Inferior parietal cortex (tissue), 1 donor: ENCODE results near the gene OR4K5.
"Not testable (repeated sequence)": the region's sequence is repeated elsewhere in the genome, so short reads cannot be mapped to it uniquely, and the experiment has no call there.

Source experiments
- DNase-seq: peaks from one replicate; pipeline ENCODE4 v3.0.0-alpha.2; 2016; ENCODE audit errors: extremely low spot score

Gene OR4K5

GRCh38 chr14:19920021-19920657, at the start of gene OR4K5:
Gene OR4K5 (plus strand): TSS chr14:19920607. CDS start chr14:19920607, 0 bp downstream.
- no peak for DNase-seq

- no peak for DNase-seq
Measured at GRCh38 chr14:19873178-19873577, 47.2 kb upstream of the OR4K5 start.

- no peak for DNase-seq
Measured at GRCh38 chr14:19874842-19875241, 45.6 kb upstream of the OR4K5 start, which contains the start of gene OR4K2. Gene OR4K2 (plus strand): TSS chr14:19875142. CDS start chr14:19876268, 1,126 bp downstream.

GRCh38 chr14:19878029-19878642, 42.3 kb upstream of the OR4K5 start:
- DNase-seq = peak; percentile 40

- DNase-seq = no peak
Measured at GRCh38 chr14:19895282-19895681, 25.1 kb upstream of the OR4K5 start.

GRCh38 chr14:19900999-19901398, 19.4 kb upstream of the OR4K5 start:
- no peak for DNase-seq

- DNase-seq = no peak
Measured at GRCh38 chr14:19902409-19902808, 18.0 kb upstream of the OR4K5 start.

- DNase-seq = no peak
Measured at GRCh38 chr14:19906665-19907064, 13.7 kb upstream of the OR4K5 start.

- DNase-seq = no peak
Measured at GRCh38 chr14:19911114-19911513, 9.3 kb upstream of the OR4K5 start.

GRCh38 chr14:19917243-19917642, 3.2 kb upstream of the OR4K5 start:
- DNase-seq = no peak

- no peak for DNase-seq
Measured at GRCh38 chr14:19917955-19918518, 2.4 kb upstream of the OR4K5 start.

- no peak for DNase-seq
Measured at GRCh38 chr14:19918553-19919264, 1.7 kb upstream of the OR4K5 start.

- DNase-seq = no peak
Measured at GRCh38 chr14:19930617-19931016, 10.2 kb downstream of the OR4K5 start, which contains the start of gene OR4K1. Gene OR4K1 (plus strand): TSS chr14:19930917. CDS start chr14:19935667, 4,750 bp downstream.

GRCh38 chr14:19941668-19942067, 21.3 kb downstream of the OR4K5 start:
- no peak for DNase-seq

GRCh38 chr14:19947413-19948090, 27.1 kb downstream of the OR4K5 start:
- no peak for DNase-seq

GRCh38 chr14:19949218-19949617, 28.8 kb downstream of the OR4K5 start:
- no peak for DNase-seq

- not testable (repeated sequence) for DNase-seq
Measured at GRCh38 chr14:19969735-19970134, 49.3 kb downstream of the OR4K5 start.
